Right atrium auricular region (tissue), 2 donors: ENCODE results near the gene SCN4A. TPM values are rescaled to one million over a fixed set of nuclear protein-coding genes. Genes with fewer than 3 reads are reported as not detected.
A peak's percentile ranks its signal among the peaks of the same experiment; 100 is the strongest.

ENCODE experiments used
- DNase-seq: peaks from one replicate; pipeline ENCODE4 v3.0.0-alpha.2; 2019; ENCODE audit warnings: low spot score
- H3K27ac ChIP-seq, 2 donors: fragments of 200-600 bp; sonication (generic); 1 replicate in 1 of 2; 2 replicates in 1 of 2; pipeline ENCODE4 v1.5.1; 2016 to 2019
- H3K27me3 ChIP-seq, 2 donors: fragments of 200-600 bp; sonication (generic); one replicate each; pipeline versions ENCODE4 v1.5.1 to v1.6.0; 2017 to 2019
- H3K36me3 ChIP-seq: fragments of 200-600 bp; sonication (generic); one replicate; pipeline ENCODE4 v1.5.1; 2016
- H3K4me1 ChIP-seq, 2 donors: fragments of 200-600 bp; sonication (generic); one replicate each; pipeline versions ENCODE4 v1.5.1 to v1.6.0; 2017 to 2019
- H3K4me3 ChIP-seq, 2 donors: fragments of 200-600 bp; sonication (generic); 1 replicate in 1 of 2; 2 replicates in 1 of 2; pipeline ENCODE4 v1.5.1; 2017 to 2019; ENCODE audit warnings: mild to moderate bottlenecking in 1 of 2, moderate library complexity in 1 of 2
- H3K9me3 ChIP-seq, 2 donors: fragments of 200-600 bp; sonication (generic); one replicate each; pipeline ENCODE4 v1.5.1; 2019
- CTCF ChIP-seq, 2 donors: fragments of 200-600 bp; sonication (generic); IDR thresholded peaks; one replicate each; pipeline ENCODE4 v1.5.1; 2019; ENCODE audit warnings: antibody characterized with exemption in 2 of 2
- total RNA-seq, 2 donors: library from RNA; depleted of rRNA; stranded (reverse); fragments of >200 nt; gene quantifications; one replicate each; pipeline ENCODE4 v1.1.0, GENCODE V29; 2016

Gene SCN4A
- total RNA-seq, 2 donors from 2014 or later, result 0.74 to 2.5 TPM

GRCh38 chr17:63929860-63930766 is 42.6 kb downstream of the SCN4A start:
- H3K4me3 ChIP-seq, result no peak overlapping the region
- H3K4me1 ChIP-seq, result peaks cover 0 to 20% of the 10 kb centered on the region in 2 donors
- no peaks in the 10 kb centered on the region for H3K36me3 ChIP-seq
- DNase-seq, result no peak
- no peaks in the 10 kb centered on the region for H3K9me3 ChIP-seq
- peak overlapping the region; percentile 32 to 71 for H3K27ac ChIP-seq
- no peaks in the 10 kb centered on the region for H3K27me3 ChIP-seq
- TF ChIP-seq CTCF (IDR thresholded peaks at IDR 0.05), result no peak

GRCh38 chr17:63928966-63929695 is 43.6 kb downstream of the SCN4A start:
- Histone ChIP-seq H3K36me3 (no peaks in the 10 kb centered on the region), H3K4me1 (peaks cover 0 to 20% of the 10 kb centered on the region in 2 donors), H3K27ac (no peak overlapping the region), H3K4me3 (no peak overlapping the region), H3K27me3 (no peaks in the 10 kb centered on the region), H3K9me3 (no peaks in the 10 kb centered on the region)
- DNase-seq, result no peak
- no peak for TF ChIP-seq CTCF (IDR thresholded peaks at IDR 0.05)

GRCh38 chr17:63928172-63928666 is 44.5 kb downstream of the SCN4A start:
- Histone ChIP-seq H3K27ac (no peak overlapping the region), H3K4me1 (peaks cover 0 to 20% of the 10 kb centered on the region in 2 donors), H3K4me3 (no peak overlapping the region), H3K36me3 (no peaks in the 10 kb centered on the region), H3K9me3 (no peaks in the 10 kb centered on the region), H3K27me3 (no peaks in the 10 kb centered on the region)
- no peak for TF ChIP-seq CTCF (IDR thresholded peaks at IDR 0.05)
- no peak for DNase-seq

GRCh38 chr17:63927464-63928171 is 45.1 kb downstream of the SCN4A start:
- Histone ChIP-seq H3K9me3 (no peaks in the 10 kb centered on the region), H3K27me3 (no peaks in the 10 kb centered on the region), H3K36me3 (no peaks in the 10 kb centered on the region), H3K4me3 (no peak overlapping the region), H3K4me1 (peaks cover 0 to 20% of the 10 kb centered on the region in 2 donors), H3K27ac (no peak overlapping the region)
- TF ChIP-seq CTCF (IDR thresholded peaks at IDR 0.05), result no peak
- DNase-seq, result no peak

- no peak for TF ChIP-seq CTCF (IDR thresholded peaks at IDR 0.05)
These were observed 46.6 kb downstream of the SCN4A start for GRCh38 chr17:63926164-63926563.

More at GRCh38 chr17:63926164-63926563, 46.6 kb downstream of the SCN4A start:
- peaks cover 0 to 16% of the 10 kb centered on the region in 2 donors for H3K4me1 ChIP-seq
- no peak overlapping the region for H3K27ac ChIP-seq
- H3K36me3 ChIP-seq, result no peaks in the 10 kb centered on the region
- H3K9me3 ChIP-seq, result no peaks in the 10 kb centered on the region
- H3K27me3 ChIP-seq, result no peaks in the 10 kb centered on the region
- no peak for DNase-seq
- no peak overlapping the region for H3K4me3 ChIP-seq
